GM19438 (cell line): ENCODE data around the gene SNRPB2.
A peak's percentile ranks its signal among the peaks of the same experiment; 100 is the strongest.

Experiments used
- ATAC-seq: cut with Tn5 transposase; IDR thresholded peaks from one replicate; pipeline ENCODE4 v1.9.1; 2021; ENCODE audit warnings: low read depth; ENCODE audit not compliant: unreplicated experiment

SNRPB2 gene

GRCh38 chr20:16729565-16730460 lies at the start of gene SNRPB2:
TSS of gene SNRPB2 (plus strand) at chr20:16730026. CDS start at chr20:16731703, 1,677 bp downstream.
- peak; percentile 98 for ATAC-seq

GRCh38 chr20:16684416-16684815 lies 45.4 kb upstream of the SNRPB2 start:
- no peak for ATAC-seq

DNA sequence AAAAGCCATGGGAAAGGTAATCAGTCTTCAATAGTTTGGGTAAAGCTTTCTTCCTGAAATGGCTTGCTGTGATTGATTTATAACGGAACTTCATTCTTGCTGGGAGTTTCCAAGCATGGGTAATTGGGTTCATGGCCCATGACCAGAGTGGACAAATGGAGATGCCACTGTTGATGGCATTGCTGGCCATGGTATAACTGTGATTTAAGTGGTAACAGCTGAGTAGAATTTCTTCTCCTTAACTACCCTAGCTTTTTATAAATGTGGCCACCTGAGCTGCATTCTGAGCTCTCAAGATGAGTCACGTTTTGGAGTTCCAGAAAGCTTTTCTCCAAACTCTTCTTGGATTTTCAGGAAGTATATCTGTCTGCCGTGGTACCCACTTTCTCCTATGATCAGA lies 39.9 kb upstream of the SNRPB2 start:
- no peak for ATAC-seq

DNA sequence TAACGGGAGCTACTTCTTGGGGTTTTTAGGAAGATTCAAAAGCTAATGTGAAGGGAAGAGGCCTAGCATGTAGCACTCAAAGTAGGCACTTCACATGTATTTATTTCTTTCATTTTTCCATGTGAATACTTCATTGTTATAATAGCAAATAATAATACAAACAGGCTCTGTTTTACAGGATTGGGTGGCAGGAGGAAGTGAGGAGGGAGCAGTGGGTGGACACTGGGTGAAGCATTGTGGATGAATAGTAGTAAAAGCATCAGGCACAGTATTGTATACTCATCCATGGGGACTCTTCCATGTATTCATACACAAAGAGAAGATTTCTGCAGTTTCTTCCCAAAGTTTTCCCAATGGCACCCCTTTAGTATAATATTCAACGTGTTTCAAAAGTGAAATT lies 38.4 kb upstream of the SNRPB2 start:
- ATAC-seq: no peak

GRCh38 chr20:16692009-16692408 lies 37.8 kb upstream of the SNRPB2 start:
- no peak for ATAC-seq

DNA sequence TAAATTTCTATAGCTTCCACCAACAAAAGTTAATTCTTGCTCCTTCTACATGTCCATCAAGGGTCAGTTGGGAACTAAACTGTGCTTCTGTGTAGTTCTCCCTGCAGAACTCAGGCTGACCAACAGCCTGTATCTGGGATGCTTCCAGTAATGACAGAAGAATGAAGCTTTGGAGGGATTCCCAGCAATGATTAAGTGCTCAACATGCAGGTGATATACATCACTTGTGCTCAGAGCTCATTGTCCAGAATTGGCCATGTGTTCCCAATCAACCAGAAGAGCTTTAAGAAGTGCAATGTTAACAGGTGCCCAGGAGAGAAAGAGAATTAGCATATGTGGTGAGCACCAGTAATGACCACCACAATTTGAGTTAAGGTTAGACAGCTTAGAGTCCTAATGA lies 37.4 kb upstream of the SNRPB2 start:
- ATAC-seq: no peak

- ATAC-seq: no peak
Measured at GRCh38 chr20:16693278-16693677, 36.5 kb upstream of the SNRPB2 start.

DNA sequence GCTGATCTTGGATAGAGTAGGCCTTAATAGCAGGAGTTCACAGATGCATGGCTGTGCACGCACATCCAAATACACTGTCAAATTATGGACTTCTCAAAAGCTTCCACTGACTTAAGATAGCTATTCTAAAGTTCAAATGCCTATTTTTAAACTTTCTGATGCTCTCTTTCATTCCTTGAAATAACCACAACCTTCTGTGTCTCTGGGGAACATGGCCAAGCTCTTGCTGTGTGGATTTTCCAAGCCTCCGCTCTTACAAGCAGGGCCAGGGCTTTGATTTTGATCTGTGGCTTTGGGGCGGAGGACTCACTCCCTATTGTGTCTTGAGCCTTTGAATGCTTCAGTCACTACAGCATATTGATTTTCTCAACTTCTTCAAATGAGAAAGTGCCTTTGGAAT lies 35.7 kb upstream of the SNRPB2 start:
- no peak for ATAC-seq

DNA sequence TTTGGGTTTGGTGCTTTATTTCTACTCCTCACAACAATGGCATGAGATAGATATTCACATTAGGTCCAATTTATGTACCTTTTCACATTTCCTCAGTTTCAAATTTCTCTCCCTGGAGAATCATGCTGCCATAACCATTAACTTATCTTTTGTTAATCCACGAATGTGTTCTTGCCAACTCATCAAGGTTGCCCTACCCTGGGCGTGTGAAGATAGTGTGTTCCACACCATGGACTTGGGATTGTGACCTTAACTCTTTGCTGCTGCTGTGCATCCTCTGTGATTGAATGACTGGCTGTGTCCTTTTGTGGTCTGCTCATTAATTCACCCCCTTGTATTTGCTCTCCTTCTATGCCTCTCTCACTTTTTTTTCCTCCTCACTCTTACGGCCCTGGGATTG lies 34.2 kb upstream of the SNRPB2 start:
- ATAC-seq: no peak

GRCh38 chr20:16699293-16699692 lies 30.5 kb upstream of the SNRPB2 start:
- no peak for ATAC-seq

DNA sequence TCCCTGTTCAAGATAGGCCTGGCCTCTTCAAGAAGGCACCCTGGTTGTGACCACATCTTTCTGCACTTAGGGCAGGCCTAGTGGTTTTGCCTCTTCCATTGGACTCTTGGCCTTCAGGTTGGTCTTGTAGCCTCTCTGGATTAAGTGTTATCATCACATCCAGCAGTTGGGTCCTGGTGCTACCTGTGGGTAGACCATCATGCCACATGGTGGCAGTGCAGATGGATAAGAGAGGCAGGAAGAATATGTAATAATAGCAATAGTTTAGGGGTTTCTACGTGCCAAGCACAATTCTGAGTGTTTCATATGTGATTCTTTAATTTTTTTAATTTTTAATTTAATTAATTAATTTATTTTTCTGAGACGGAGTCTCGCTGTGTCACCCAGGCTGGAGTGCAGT lies 28.5 kb upstream of the SNRPB2 start:
- no peak for ATAC-seq

DNA sequence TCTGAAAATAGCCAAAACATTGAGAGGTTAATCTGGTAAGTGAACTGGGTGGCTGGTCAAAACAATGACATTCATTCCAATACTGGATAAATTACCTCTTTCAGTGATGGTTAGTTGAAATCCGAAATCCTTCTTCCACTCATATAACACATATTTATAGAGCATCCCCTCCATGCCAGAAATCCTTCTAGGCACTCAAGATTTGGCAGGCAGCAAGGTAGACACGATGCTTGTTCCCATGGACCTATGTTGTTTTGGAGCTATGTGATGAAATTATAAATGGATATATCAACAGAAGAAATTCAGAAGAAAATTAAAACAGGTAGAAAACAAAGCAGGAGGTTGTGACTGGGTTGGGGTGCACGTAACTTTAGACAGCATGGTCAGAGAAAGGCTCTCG lies 26.3 kb upstream of the SNRPB2 start:
- no peak for ATAC-seq

- no peak for ATAC-seq
Measured at GRCh38 chr20:16707674-16708073, 22.2 kb upstream of the SNRPB2 start.

DNA sequence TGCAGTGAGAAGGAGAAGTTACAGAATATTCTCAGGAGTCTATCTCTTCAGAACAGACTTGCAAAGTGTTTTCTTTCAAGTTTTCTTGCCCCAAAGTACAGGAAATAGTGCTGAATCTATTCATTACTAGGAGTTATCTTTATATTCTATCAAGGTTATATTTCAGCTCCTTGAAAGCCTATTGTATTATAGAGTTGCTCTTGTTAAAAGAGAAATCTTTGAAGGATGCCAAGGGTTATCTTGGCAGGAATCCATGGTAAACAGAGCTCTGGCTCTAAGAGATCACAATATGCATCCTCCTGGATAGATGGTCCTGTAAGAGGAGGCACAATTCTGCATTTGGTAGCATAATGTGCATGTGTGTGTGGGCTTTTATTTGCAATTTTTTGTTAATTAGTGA lies 21.2 kb upstream of the SNRPB2 start:
- ATAC-seq: no peak

DNA sequence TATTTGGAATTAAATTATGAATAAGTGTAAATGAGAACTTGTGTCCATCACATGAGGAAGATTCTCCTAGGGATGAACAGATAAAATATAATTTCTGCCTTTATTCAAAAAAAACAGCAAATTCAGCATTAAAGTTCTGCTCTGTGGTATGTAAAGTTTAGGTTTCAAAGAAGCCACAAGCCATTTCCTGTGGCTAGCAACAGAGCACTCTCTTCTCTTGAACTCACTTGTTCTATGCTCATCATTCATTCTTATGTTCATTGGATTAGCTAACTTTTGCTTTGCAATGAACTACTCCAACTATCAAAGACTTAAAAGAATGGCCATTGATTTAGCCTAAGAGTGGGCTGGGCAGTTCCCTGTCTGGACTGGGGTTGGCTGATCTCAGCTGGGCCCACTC lies 20.8 kb upstream of the SNRPB2 start:
- no peak for ATAC-seq

GRCh38 chr20:16710781-16711180 lies 19.0 kb upstream of the SNRPB2 start:
- peak; percentile 52 for ATAC-seq

DNA sequence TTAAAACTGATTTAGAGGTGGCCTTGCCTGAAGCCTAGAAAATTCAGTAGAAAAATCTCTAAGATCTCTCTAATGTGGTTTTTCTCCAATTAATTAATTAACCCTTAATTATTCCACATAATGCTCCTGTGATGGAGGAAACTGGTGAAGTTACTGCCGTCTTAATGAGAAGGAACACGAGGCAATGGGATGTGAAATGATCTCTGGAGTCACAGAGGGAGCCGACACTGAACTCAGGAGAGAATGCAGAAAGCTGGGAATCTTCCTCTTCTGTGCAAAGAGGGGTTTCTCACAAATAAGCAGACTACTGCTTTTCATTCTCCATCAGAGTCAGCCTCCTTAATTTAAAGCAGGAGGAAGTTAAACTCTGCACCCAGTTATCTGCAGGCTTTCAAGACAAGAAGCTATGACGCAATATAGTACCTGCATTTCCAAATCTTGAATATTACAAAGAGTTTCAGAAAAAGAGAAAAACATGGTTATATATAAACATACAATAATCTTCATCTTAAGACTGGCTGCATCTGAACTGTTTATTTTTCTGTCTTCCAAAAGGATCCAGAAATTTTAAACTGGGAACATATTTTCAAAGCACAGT lies 18.1 kb upstream of the SNRPB2 start:
- no peak for ATAC-seq

DNA sequence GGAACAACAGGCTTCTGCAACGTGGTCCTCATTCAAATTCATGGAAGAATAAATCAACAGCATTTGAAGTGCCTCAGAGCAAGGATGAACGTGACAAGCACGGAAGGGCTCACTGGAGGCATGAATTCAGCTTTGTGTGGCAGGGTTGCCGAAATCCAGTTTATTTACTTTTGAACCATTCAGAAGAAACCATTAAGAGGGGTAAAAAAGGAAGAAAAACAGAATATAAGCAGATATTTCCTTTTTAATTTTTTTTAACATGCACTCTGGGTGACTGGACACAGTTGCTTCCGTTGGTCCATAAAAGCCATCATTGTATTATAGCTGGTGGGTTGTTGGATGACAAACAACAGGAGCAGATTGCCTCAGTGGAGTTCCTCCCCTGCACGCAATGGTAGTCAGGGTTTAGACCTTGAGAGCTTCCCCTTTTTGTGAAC lies 17.3 kb upstream of the SNRPB2 start:
- ATAC-seq: no peak

GRCh38 chr20:16713066-16713465 lies 16.8 kb upstream of the SNRPB2 start:
- no peak for ATAC-seq

GRCh38 chr20:16714242-16714641 lies 15.6 kb upstream of the SNRPB2 start:
- ATAC-seq: no peak

DNA sequence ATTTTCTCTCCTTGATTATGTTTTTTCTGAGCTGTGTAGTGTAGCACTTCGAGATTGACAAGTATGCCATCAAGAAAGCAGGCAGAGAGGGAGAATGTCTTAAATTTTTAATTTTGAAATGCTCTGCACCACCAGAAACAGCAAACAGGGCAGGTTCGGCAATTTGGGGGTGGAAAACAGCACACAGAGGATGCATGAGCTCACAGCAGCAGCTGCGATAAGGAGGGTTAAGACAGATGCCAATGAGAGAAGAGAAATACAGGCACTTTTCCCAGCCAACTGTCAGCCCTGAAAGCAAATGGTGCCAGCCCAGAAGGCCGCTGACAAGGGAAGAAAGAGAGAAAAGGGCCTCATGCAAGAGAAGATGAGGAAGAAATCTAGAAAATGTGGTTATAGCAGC lies 15.1 kb upstream of the SNRPB2 start:
- ATAC-seq: no peak

DNA sequence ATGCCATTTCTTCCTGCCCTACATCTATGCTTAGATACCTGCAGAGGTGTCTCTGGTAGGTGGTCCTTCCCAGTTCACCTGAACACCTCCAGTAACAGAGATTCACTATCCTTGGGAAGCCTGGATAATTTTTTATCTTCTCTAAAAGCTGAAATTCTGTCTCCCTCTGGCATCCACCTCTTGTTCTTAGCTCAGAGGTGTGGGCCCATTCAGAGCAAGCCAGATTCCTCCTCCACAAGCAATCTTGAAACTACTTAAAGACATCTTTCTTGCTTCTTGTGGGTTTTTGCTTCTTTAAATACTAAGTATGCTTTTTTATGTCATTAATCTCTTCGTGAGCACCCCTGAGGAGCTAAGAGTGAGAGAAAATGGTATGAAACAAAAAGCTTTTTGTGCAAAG lies 10.4 kb upstream of the SNRPB2 start:
- ATAC-seq: no peak
